Parathyroid adenoma (tissue), 2 donors: ENCODE data around the gene NHLRC4.

Experiments used
- H2AFZ ChIP-seq: fragments of 300-600 bp; sonication (generic); one replicate; pipeline ENCODE4 v1.7.0; 2017; ENCODE audit warnings: antibody characterized with exemption, mild to moderate bottlenecking
- H3K27ac ChIP-seq: fragments of 300-600 bp; sonication (generic); one replicate; pipeline ENCODE4 v1.7.0; 2017
- H3K27me3 ChIP-seq: fragments of 300-600 bp; sonication (generic); one replicate; pipeline ENCODE4 v1.7.0; 2017; ENCODE audit warnings: low read length; ENCODE audit not compliant: control insufficient read depth, insufficient read depth
- H3K36me3 ChIP-seq: fragments of 300-600 bp; sonication (generic); one replicate; pipeline ENCODE4 v1.7.0; 2017; ENCODE audit warnings: low read length; ENCODE audit not compliant: control insufficient read depth, insufficient read depth
- H3K4me1 ChIP-seq: fragments of 300-600 bp; sonication (generic); one replicate; pipeline ENCODE4 v1.7.0; 2017; ENCODE audit warnings: control low read depth
- H3K4me2 ChIP-seq: fragments of 300-600 bp; sonication (generic); one replicate; pipeline ENCODE4 v1.7.0; 2017; ENCODE audit warnings: low read length
- H3K4me3 ChIP-seq: fragments of 300-600 bp; sonication (generic); one replicate; pipeline ENCODE4 v1.7.0; 2017; ENCODE audit warnings: low read depth, low read length
- H3K79me2 ChIP-seq: fragments of 300-600 bp; sonication (generic); one replicate; pipeline ENCODE4 v1.7.0; 2017; ENCODE audit warnings: control low read depth
- H3K9ac ChIP-seq: fragments of 300-600 bp; sonication (generic); one replicate; pipeline ENCODE4 v1.7.0; 2017; ENCODE audit warnings: mild to moderate bottlenecking
- H3K9me3 ChIP-seq: fragments of 300-600 bp; sonication (generic); one replicate; pipeline ENCODE4 v1.7.0; 2017; ENCODE audit warnings: low read length; ENCODE audit not compliant: control insufficient read depth
- CTCF ChIP-seq: fragments of 300-600 bp; sonication (generic); IDR thresholded peaks from one replicate; pipeline ENCODE4 v1.7.0; 2017; ENCODE audit warnings: antibody characterized with exemption, mild to moderate bottlenecking
- donor health status: primary hyperparathyroidism.

Gene NHLRC4

GRCh38 chr16:583815-584591, 17.2 kb downstream of the NHLRC4 start:
- Histone ChIP-seq H3K4me3 (no peak overlapping the region), H3K27ac (no peak overlapping the region), H3K79me2 (no peaks in the 10 kb centered on the region), H3K36me3 (no peaks in the 10 kb centered on the region), H3K4me1 (peaks cover 18% of the 10 kb centered on the region), H3K9me3 (no peaks in the 10 kb centered on the region), H2AFZ (no peak overlapping the region), H3K4me2 (no peak overlapping the region), H3K9ac (no peak overlapping the region), H3K27me3 (no peaks in the 10 kb centered on the region)
- TF ChIP-seq CTCF = no peak

GRCh38 chr16:585351-585750, 18.5 kb downstream of the NHLRC4 start:
- peak; percentile 47 for TF ChIP-seq CTCF
- Histone ChIP-seq H3K9me3 (no peaks in the 10 kb centered on the region), H3K27ac (no peak overlapping the region), H2AFZ (no peak overlapping the region), H3K4me3 (no peak overlapping the region), H3K36me3 (no peaks in the 10 kb centered on the region), H3K4me2 (no peak overlapping the region), H3K27me3 (no peaks in the 10 kb centered on the region), H3K79me2 (peaks cover 2% of the 10 kb centered on the region), H3K4me1 (peaks cover 18% of the 10 kb centered on the region), H3K9ac (no peak overlapping the region)

DNA sequence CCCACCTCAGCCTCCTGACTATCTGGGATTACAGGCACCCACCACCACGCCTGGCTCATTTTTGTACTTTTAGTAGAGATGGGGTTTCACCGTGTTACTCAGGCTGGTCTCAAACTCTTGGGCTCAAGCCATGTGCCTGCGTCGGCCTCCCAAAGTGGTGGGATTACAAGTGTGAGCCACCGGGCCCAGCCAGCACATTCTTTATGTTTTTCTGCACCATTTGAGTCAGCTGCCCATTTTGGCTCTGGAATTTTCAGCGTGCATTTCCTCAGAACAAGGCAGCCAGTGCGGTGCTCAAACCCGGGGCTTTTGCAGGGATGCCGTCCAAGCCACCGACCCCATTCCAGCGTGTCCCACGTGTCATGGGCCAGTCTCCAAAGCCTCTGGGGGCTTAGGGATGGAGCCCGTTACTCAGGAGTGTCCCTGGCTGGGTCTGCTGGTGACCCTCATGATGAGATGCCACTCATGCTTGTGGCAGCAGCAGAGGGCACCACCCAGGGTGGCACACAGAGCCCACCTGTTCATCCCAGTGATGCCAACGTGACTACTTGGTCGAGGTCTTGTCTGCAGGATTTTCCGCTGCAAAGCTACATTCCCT, 19.3 kb downstream of the NHLRC4 start:
- H3K36me3 ChIP-seq = no peaks in the 10 kb centered on the region
- H3K27me3 ChIP-seq = no peaks in the 10 kb centered on the region
- H3K4me2 ChIP-seq = no peak overlapping the region
- H3K4me1 ChIP-seq = peaks cover 22% of the 10 kb centered on the region
- no peak overlapping the region for H3K27ac ChIP-seq
- no peaks in the 10 kb centered on the region for H3K9me3 ChIP-seq
- H3K4me3 ChIP-seq = no peak overlapping the region
- TF ChIP-seq CTCF = no peak
- H3K9ac ChIP-seq = no peak overlapping the region
- H3K79me2 ChIP-seq = peaks cover 4% of the 10 kb centered on the region
- H2AFZ ChIP-seq = no peak overlapping the region

- H3K4me2 ChIP-seq = no peak overlapping the region
- H3K4me1 ChIP-seq = peaks cover 22% of the 10 kb centered on the region
Measured at GRCh38 chr16:586645-587590, 20.1 kb downstream of the NHLRC4 start.

More at GRCh38 chr16:586645-587590, 20.1 kb downstream of the NHLRC4 start:
- Histone ChIP-seq H3K36me3 (no peaks in the 10 kb centered on the region), H2AFZ (no peak overlapping the region), H3K4me3 (no peak overlapping the region), H3K9ac (no peak overlapping the region), H3K27me3 (no peaks in the 10 kb centered on the region), H3K79me2 (peaks cover 4% of the 10 kb centered on the region), H3K27ac (no peak overlapping the region), H3K9me3 (no peaks in the 10 kb centered on the region)
- TF ChIP-seq CTCF = no peak
